HepG2 (cell line): ENCODE results near the gene NUDT9. TPM values are rescaled to one million over a fixed set of nuclear protein-coding genes. Genes with fewer than 3 reads are reported as not detected.

Source experiments
- ATAC-seq: fragments of 200-7000 bp; cut with Tn5 transposase; 3 replicates; pipeline ENCODE4 v1.9.1; 2020; ENCODE audit warnings: mild to moderate bottlenecking, moderate library complexity
- BruUV-seq: library from RNA; stranded (reverse); fragments of 400-500 nt; replicated peaks from 2 replicates; lab custom pipeline; 2021; lab: Mats Ljungman, UMichigan
- CTCF ChIA-PET: fragments of 300-600 bp; formaldehyde crosslinking; extraction: SDS; loops from one replicate; lab custom pipeline; 2021; ENCODE audit warnings: low total read pairs, inconsistent platforms, low intra/inter-chr PET ratio; lab: Yijun Ruan, JAX
- POLR2A ChIA-PET: fragments of 350-600 bp; sonication (Branson Sonifier 250); formaldehyde crosslinking; loops from one replicate; lab custom pipeline; 2020; ENCODE audit warnings: antibody characterized with exemption, inconsistent platforms; lab: Yijun Ruan, JAX
- DNase-seq: peaks from one replicate; pipeline ENCODE4 v3.0.0-alpha.2; 2015; ENCODE audit warnings: low spot score
- FAIRE-seq: peaks from 3 replicates; lab custom pipeline; 2011; peaks lifted over from hg19 to GRCh38; lab: Jason Lieb, UNC
- H2AFZ ChIP-seq: one replicate; pipeline ENCODE4 v1.6.1; 2011; ENCODE audit warnings: low read length, inconsistent platforms
- H3K27ac ChIP-seq: fragments of 300-600 bp; 3 replicates; pipeline ENCODE4 v1.8.0; 2011; ENCODE audit warnings: mixed run types, mild to moderate bottlenecking, mixed read lengths, low read length, inconsistent platforms; ENCODE audit not compliant: insufficient read depth; ENCODE audit errors: extremely low read length
- H3K27me3 ChIP-seq, 2 experiments: fragments of 200-600 bp in 1 of 2; 2 replicates in 1 of 2; 3 replicates in 1 of 2; pipeline versions ENCODE4 v1.6.0 to v1.8.0; 2011; ENCODE audit warnings: low read length in 2 of 2, mild to moderate bottlenecking in 2 of 2, moderate library complexity in 2 of 2, inconsistent platforms in 1 of 2; ENCODE audit not compliant: insufficient read depth in 2 of 2, control insufficient read depth in 1 of 2
- H3K36me3 ChIP-seq, 2 experiments: fragments of 200-600 bp in 1 of 2; replicated peaks in 1 of 2; 2 replicates in 1 of 2; 3 replicates in 1 of 2; pipeline versions ENCODE4 v1.5.1 to v1.8.0; 2011; ENCODE audit warnings: low read length in 2 of 2, inconsistent platforms in 1 of 2; ENCODE audit not compliant: insufficient read depth in 2 of 2, control insufficient read depth in 1 of 2
- H3K4me1 ChIP-seq: 2 replicates; pipeline ENCODE4 v1.5.1; 2012; ENCODE audit warnings: low read length, inconsistent platforms; ENCODE audit not compliant: insufficient read depth
- H3K4me2 ChIP-seq: 2 replicates; pipeline ENCODE4 v1.6.0; 2011; ENCODE audit warnings: low read depth, low read length, inconsistent platforms
- H3K4me3 ChIP-seq, 3 experiments: fragments of 200-600 bp in 1 of 3; sonication (generic), shearing (Covaris generic) in 1 of 3; replicated peaks in 1 of 3; 2 replicates each; pipeline ENCODE4 v1.5.1; 2011 to 2016; ENCODE audit warnings: low read length in 3 of 3, inconsistent platforms in 2 of 3, low read depth in 2 of 3, mild to moderate bottlenecking in 2 of 3, control low read depth in 1 of 3, mixed read lengths in 1 of 3; ENCODE audit not compliant: insufficient read depth in 1 of 3
- H3K79me2 ChIP-seq: one replicate; pipeline ENCODE4 v1.6.1; 2011; ENCODE audit warnings: low read length, inconsistent platforms; ENCODE audit not compliant: insufficient read depth
- H3K9ac ChIP-seq: 2 replicates; pipeline ENCODE4 v1.6.0; 2011; ENCODE audit warnings: mild to moderate bottlenecking, low read depth, low read length, inconsistent platforms; ENCODE audit not compliant: insufficient read depth
- H3K9me3 ChIP-seq: 2 replicates; pipeline ENCODE4 v1.5.1; 2012; ENCODE audit warnings: mild to moderate bottlenecking, low read length
- H4K20me1 ChIP-seq: 2 replicates; pipeline ENCODE4 v1.6.0; 2011; ENCODE audit warnings: inconsistent platforms, mild to moderate bottlenecking, low read length, moderate library complexity; ENCODE audit not compliant: insufficient read depth
- KAT7 ChIP-seq: IDR thresholded peaks from 2 replicates; pipeline ENCODE4 v1.6.1; 2018; ENCODE audit warnings: borderline replicate concordance, missing compliant biosample characterization
- RBM39 ChIP-seq: fragments of 200-400 bp; formaldehyde crosslinking; IDR thresholded peaks from one replicate; pipeline ENCODE4 v1.6.1; 2018; ENCODE audit warnings: antibody characterized with exemption, mild to moderate bottlenecking, low read depth, low read length; ENCODE audit not compliant: poor library complexity, severe bottlenecking
- ZBTB7B ChIP-seq: sonication (generic); formaldehyde crosslinking; IDR thresholded peaks from 2 replicates; pipeline ENCODE4 v1.4.0; 2020; ENCODE audit warnings: missing genetic modification reagents
- ZEB1 ChIP-seq: IDR thresholded peaks from 2 replicates; pipeline ENCODE4 v1.6.1; 2012; ENCODE audit warnings: mild to moderate bottlenecking, low read depth, inconsistent platforms; ENCODE audit not compliant: insufficient replicate concordance
- ZNF503 ChIP-seq: sonication (generic); formaldehyde crosslinking; IDR thresholded peaks from 2 replicates; pipeline ENCODE4 v1.4.0; 2020; ENCODE audit warnings: missing genetic modification reagents
- WGBS: methylation state at CpG from one replicate; pipeline ENCODE4 v1.1.6; 2017; ENCODE audit warnings: low lambda C conversion rate; 5-methylcytosine and 5-hydroxymethylcytosine counted together
- in situ Hi-C: cut with HindIII; loops from 2 replicates; pipeline ENCODE4 v1.10.0; 2017; ENCODE audit warnings: low pct_unique_long_range_greater_than_20kb; ENCODE audit not compliant: extremely low pct_ligation_motif_present
- intact Hi-C: fragments of 100-400 bp; cut with micrococcal nuclease; formaldehyde crosslinking; loops from one replicate; pipeline ENCODE4 v1.10.0; 2022; ENCODE audit not compliant: unreplicated experiment
- polyA plus RNA-seq, 8 experiments: library from polyadenylated mRNA; depleted of rRNA in 3 of 8; stranded (reverse) in 7 of 8; unstranded in 1 of 8; fragments of >200 nt; fragmentation: Illumina TruSeq in 4 of 8; extraction: Trizol in 4 of 8; gene quantifications; 2 replicates each; pipeline versions ENCODE4 v1.2.1 to v1.2.3, GENCODE V29; 2011 to 2016; ENCODE audit warnings: low read depth in 4 of 8, missing spikeins in 1 of 8, mixed read lengths in 1 of 8; ENCODE audit not compliant: insufficient read depth in 1 of 8
- total RNA-seq, 5 experiments: library from RNA; depleted of rRNA; stranded (reverse); fragments of >200 nt; fragmentation: Illumina TruSeq; extraction: Trizol; gene quantifications; 2 replicates each; pipeline ENCODE4 v1.2.3, GENCODE V29; 2016; ENCODE audit warnings: low read depth in 1 of 5
- TF ChIP-seq, protein P1 (sequence below): sonication (generic); formaldehyde crosslinking; IDR thresholded peaks from 2 replicates; pipeline ENCODE4 v1.4.0; 2020; ENCODE audit warnings: missing genetic modification reagents, borderline replicate concordance

The NUDT9 gene
- total and polyA plus RNA-seq, 2 of the 13 experiments (the other 11 are each of a cell fraction or from before 2014, with no cell fraction given), result 10.4 to 12.3 TPM

GRCh38 chr4:87493115-87493514 is 70.7 kb downstream of the NUDT9 start:
- no peaks in the 10 kb centered on the region for H3K36me3 ChIP-seq
- in situ Hi-C loops, result no loop called here
- no peak for DNase-seq
- CTCF ChIA-PET, result no interaction called here
- 83% methylated on average over 3 of the region's 3 CpGs for WGBS
- TF ChIP-seq RBM39 (no peak), ZNF503 (CRISPR knock-in tag) (no peak), ZEB1 (no peak), ZBTB7B (CRISPR knock-in tag) (no peak), KAT7 (no peak)
- TF ChIP-seq, protein P1, sequence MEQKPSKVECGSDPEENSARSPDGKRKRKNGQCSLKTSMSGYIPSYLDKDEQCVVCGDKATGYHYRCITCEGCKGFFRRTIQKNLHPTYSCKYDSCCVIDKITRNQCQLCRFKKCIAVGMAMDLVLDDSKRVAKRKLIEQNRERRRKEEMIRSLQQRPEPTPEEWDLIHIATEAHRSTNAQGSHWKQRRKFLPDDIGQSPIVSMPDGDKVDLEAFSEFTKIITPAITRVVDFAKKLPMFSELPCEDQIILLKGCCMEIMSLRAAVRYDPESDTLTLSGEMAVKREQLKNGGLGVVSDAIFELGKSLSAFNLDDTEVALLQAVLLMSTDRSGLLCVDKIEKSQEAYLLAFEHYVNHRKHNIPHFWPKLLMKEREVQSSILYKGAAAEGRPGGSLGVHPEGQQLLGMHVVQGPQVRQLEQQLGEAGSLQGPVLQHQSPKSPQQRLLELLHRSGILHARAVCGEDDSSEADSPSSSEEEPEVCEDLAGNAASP (CRISPR knock-in tag), result no peak
- TF ChIP-seq, all 625 proteins: peak for 0
- H3K9ac ChIP-seq, result no peak overlapping the region
- H3K4me3 ChIP-seq, result no peak overlapping the region
- peaks cover 38% of the 10 kb centered on the region for H3K4me1 ChIP-seq
- H3K27me3 ChIP-seq, result no peaks in the 10 kb centered on the region
- no peak overlapping the region for H3K4me2 ChIP-seq
- POLR2A ChIA-PET, result no interaction called here
- H4K20me1 ChIP-seq, result no peaks in the 10 kb centered on the region
- H3K9me3 ChIP-seq, result no peaks in the 10 kb centered on the region
- FAIRE-seq, result no peak
- no peaks in the 10 kb centered on the region for H3K79me2 ChIP-seq
- no peak overlapping the region for H2AFZ ChIP-seq
- intact Hi-C loops, result no loop called here
- ATAC-seq, result no peak
- H3K27ac ChIP-seq, result no peak overlapping the region
- no TSS peak for BruUV-seq
